Spinal cord (tissue), 10 donors: ENCODE measurements around the gene CNPY2. TPM values are rescaled to one million over a fixed set of nuclear protein-coding genes. Genes with fewer than 3 reads are reported as not detected.
"Not testable (repeated sequence)": the region's sequence is repeated elsewhere in the genome, so short reads cannot be mapped to it uniquely, and the experiment has no call there.

Source experiments
- DNase-seq, 6 donors: peaks; one replicate each; pipeline versions ENCODE4 v3.0.0 to v3.0.0-alpha.2; 2013 to 2015; ENCODE audit warnings: low spot score in 6 of 6, low read depth in 4 of 6
- H3K27ac ChIP-seq: one replicate; pipeline ENCODE4 v1.5.1; 2013; ENCODE audit warnings: low read depth, low read length, control low read depth
- H3K27me3 ChIP-seq: one replicate; pipeline ENCODE4 v1.6.1; 2013; ENCODE audit warnings: low read length; ENCODE audit not compliant: control insufficient read depth, insufficient read depth
- H3K36me3 ChIP-seq: one replicate; pipeline ENCODE4 v1.6.1; 2013; ENCODE audit warnings: low read length; ENCODE audit not compliant: control insufficient read depth, insufficient read depth
- H3K4me1 ChIP-seq: one replicate; pipeline ENCODE4 v1.6.1; 2013; ENCODE audit warnings: low read length; ENCODE audit not compliant: control insufficient read depth, insufficient read depth
- H3K4me3 ChIP-seq: one replicate; pipeline ENCODE4 v1.5.1; 2013; ENCODE audit warnings: low read depth, low read length, control low read depth
- H3K9me3 ChIP-seq: one replicate; pipeline ENCODE4 v1.6.1; 2013; ENCODE audit warnings: low read length; ENCODE audit not compliant: control insufficient read depth, insufficient read depth
- WGBS: methylation state at CpG from one replicate; pipeline ENCODE4 v1.1.5; 2013; ENCODE audit warnings: missing lambda C conversion rate; ENCODE audit not compliant: insufficient coverage; 5-methylcytosine and 5-hydroxymethylcytosine counted together
- polyA plus RNA-seq, 2 donors: library from polyadenylated mRNA; unstranded; fragments of 120-200 nt; gene quantifications; one replicate each; pipeline ENCODE4 v1.2.1, GENCODE V29; 2013; ENCODE audit not compliant: insufficient read length in 2 of 2
- total RNA-seq, 2 donors: library from RNA; depleted of rRNA in 1 of 2; stranded (reverse); fragments of 120-200 nt in 1 of 2; fragments of >200 nt in 1 of 2; gene quantifications; one replicate each; pipeline versions ENCODE4 v1.2.3 to v1.2.4, GENCODE V29; 2013 to 2014
- donor health status: healthy.

The CNPY2 gene
- total and polyA plus RNA-seq, 4 donors = 46.7 to 163 (median 145) TPM

GRCh38 chr12:56335527-56335926, 19.7 kb upstream of the CNPY2 start:
- H3K27ac ChIP-seq, H3K27me3 ChIP-seq, H3K4me3 ChIP-seq, DNase-seq, H3K9me3 ChIP-seq, H3K36me3 ChIP-seq: not testable (repeated sequence)
- peaks cover 15% of the 10 kb centered on the region for H3K4me1 ChIP-seq
- WGBS = 93% methylated on average over 5 of the region's 8 CpGs

- Histone ChIP-seq H3K36me3 (no peaks in the 10 kb centered on the region), H3K9me3 (no peaks in the 10 kb centered on the region), H3K4me1 (peaks cover 15% of the 10 kb centered on the region), H3K27me3 (no peaks in the 10 kb centered on the region), H3K4me3 (peak overlapping the region; percentile 76), H3K27ac (peak overlapping the region; percentile 96)
- no peak for DNase-seq
- no CpG with 5 or more reads among the region's 6 CpGs for WGBS
Observed at GRCh38 chr12:56334490-56334793, 18.7 kb upstream of the CNPY2 start.

GRCh38 chr12:56333679-56334489, 18.1 kb upstream of the CNPY2 start, which contains the start of gene PAN2:
Gene PAN2, minus strand, starts transcription at chr12:56334000. Its CDS starts 906 bp downstream, at chr12:56333094.
- H3K27me3 ChIP-seq = no peaks in the 10 kb centered on the region
- H3K4me1 ChIP-seq = peaks cover 15% of the 10 kb centered on the region
- peak within 1 kb of the TSS; percentile 96 for H3K27ac ChIP-seq
- peak within 1 kb of the TSS; percentile 76 for H3K4me3 ChIP-seq
- H3K9me3 ChIP-seq = no peaks in the 10 kb centered on the region
- peak; percentile 90 to 99 (median 95) for DNase-seq
- H3K36me3 ChIP-seq = no peaks in the 10 kb centered on the region
- WGBS = 0% methylated on average over 38 of the region's 45 CpGs

- H3K4me3 ChIP-seq = peak overlapping the region; percentile 76
- no peaks in the 10 kb centered on the region for H3K9me3 ChIP-seq
- peaks cover 15% of the 10 kb centered on the region for H3K4me1 ChIP-seq
- peak in 1 of 6 donors; percentile 1 for DNase-seq
- H3K27ac ChIP-seq = peak overlapping the region; percentile 96
- H3K36me3 ChIP-seq = peaks cover 3% of the 10 kb centered on the region
- WGBS = no CpG with 5 or more reads among the region's 8 CpGs
- H3K27me3 ChIP-seq = no peaks in the 10 kb centered on the region
Observed at GRCh38 chr12:56333197-56333678, 17.4 kb upstream of the CNPY2 start.

GRCh38 chr12:56332512-56333196, 16.9 kb upstream of the CNPY2 start:
- 95% methylated on average over 10 of the region's 11 CpGs for WGBS
- H3K4me1 ChIP-seq = peaks cover 15% of the 10 kb centered on the region
- H3K9me3 ChIP-seq = no peaks in the 10 kb centered on the region
- no peaks in the 10 kb centered on the region for H3K27me3 ChIP-seq
- H3K36me3 ChIP-seq = peaks cover 9% of the 10 kb centered on the region
- no peak for DNase-seq
- peak overlapping the region; percentile 96 for H3K27ac ChIP-seq
- H3K4me3 ChIP-seq = peak overlapping the region; percentile 76

GRCh38 chr12:56330936-56331490, 15.2 kb upstream of the CNPY2 start:
- Histone ChIP-seq H3K27me3 (no peaks in the 10 kb centered on the region), H3K4me3 (no peak overlapping the region)
- DNase-seq = no peak

GRCh38 chr12:56326533-56326932, 10.7 kb upstream of the CNPY2 start:
- H3K27me3 ChIP-seq = no peaks in the 10 kb centered on the region
- no peak overlapping the region for H3K4me3 ChIP-seq
- no peak overlapping the region for H3K27ac ChIP-seq
- DNase-seq = no peak
- H3K4me1 ChIP-seq = no peaks in the 10 kb centered on the region
- 89% methylated on average over 5 of the region's 6 CpGs for WGBS
- no peaks in the 10 kb centered on the region for H3K9me3 ChIP-seq
- H3K36me3 ChIP-seq = peaks cover 51% of the 10 kb centered on the region

More at GRCh38 chr12:56330936-56331490, 15.2 kb upstream of the CNPY2 start:
- Histone ChIP-seq H3K27ac (no peak overlapping the region), H3K36me3 (peaks cover 23% of the 10 kb centered on the region), H3K9me3 (no peaks in the 10 kb centered on the region), H3K4me1 (peaks cover 15% of the 10 kb centered on the region)
- no CpG with 5 or more reads among the region's 7 CpGs for WGBS

- Histone ChIP-seq H3K4me1 (no peaks in the 10 kb centered on the region), H3K27ac (no peak overlapping the region), H3K9me3 (no peaks in the 10 kb centered on the region), H3K36me3 (peaks cover 52% of the 10 kb centered on the region), H3K4me3 (no peak overlapping the region), H3K27me3 (no peaks in the 10 kb centered on the region)
- no peak for DNase-seq
- WGBS = 100% methylated on average over 2 of the region's 8 CpGs
Observed at GRCh38 chr12:56326126-56326525, 10.3 kb upstream of the CNPY2 start.

- peaks cover 63% of the 10 kb centered on the region for H3K36me3 ChIP-seq
- H3K9me3 ChIP-seq = no peaks in the 10 kb centered on the region
- 100% methylated on average over 2 of the region's 6 CpGs for WGBS
- H3K4me3 ChIP-seq = no peak overlapping the region
- H3K4me1 ChIP-seq = no peaks in the 10 kb centered on the region
- H3K27ac ChIP-seq = no peak overlapping the region
- no peaks in the 10 kb centered on the region for H3K27me3 ChIP-seq
- no peak for DNase-seq
Observed at GRCh38 chr12:56324206-56324605, 8.4 kb upstream of the CNPY2 start.
